ENCODE measurements around the gene CC2D1A. TPM values are rescaled to one million over a fixed set of nuclear protein-coding genes. Genes with fewer than 3 reads are reported as not detected.

Gene CC2D1A
- total and polyA plus RNA-seq, 7 donors: 20.1 to 31.7 (median 23.7) TPM

DNA sequence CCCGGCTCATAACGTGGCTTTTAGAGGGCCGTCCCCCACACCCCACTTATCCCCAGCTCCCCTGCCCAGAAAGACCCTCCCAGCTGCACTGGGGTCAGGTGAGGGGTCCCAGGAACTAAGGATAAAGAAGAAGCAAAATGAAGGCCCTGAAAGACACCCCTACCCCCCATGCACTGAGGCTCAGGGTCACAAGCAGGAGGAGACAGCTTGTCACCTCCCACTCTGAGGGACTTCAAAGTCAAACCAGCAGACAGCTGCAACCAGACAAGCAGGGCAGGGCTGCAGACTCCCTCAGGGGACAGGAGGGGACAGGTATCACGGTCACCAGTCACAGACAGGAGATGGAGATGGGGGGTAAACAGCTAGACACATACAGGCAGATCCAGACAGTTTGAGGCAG lies 35.1 kb upstream of the CC2D1A start:
- Histone ChIP-seq H3K36me3 (ENCODE audit: insufficient read depth in 1 of 2, low read depth in 1 of 2) (no peaks in the 10 kb centered on the region), H3K27me3 (ENCODE audit: insufficient read depth in 3 of 3, low read length in 2 of 3) (peaks cover 0 to 36% (median 3%) of the 10 kb centered on the region in 3 donors), H3K27ac (no peak overlapping the region), H3K4me1 (peaks cover 3% of the 10 kb centered on the region), H3K4me3 (no peak overlapping the region), H3K9me3 (no peaks in the 10 kb centered on the region)
- DNase-seq: no peak
- intact Hi-C loops (cut with DNase I): no loop called here
- ATAC-seq: no peak
- WGBS, 3 donors: 86 to 91% (median 89%) methylated on average over 4 of the region's 4 CpGs
- TF ChIP-seq, protein P1, sequence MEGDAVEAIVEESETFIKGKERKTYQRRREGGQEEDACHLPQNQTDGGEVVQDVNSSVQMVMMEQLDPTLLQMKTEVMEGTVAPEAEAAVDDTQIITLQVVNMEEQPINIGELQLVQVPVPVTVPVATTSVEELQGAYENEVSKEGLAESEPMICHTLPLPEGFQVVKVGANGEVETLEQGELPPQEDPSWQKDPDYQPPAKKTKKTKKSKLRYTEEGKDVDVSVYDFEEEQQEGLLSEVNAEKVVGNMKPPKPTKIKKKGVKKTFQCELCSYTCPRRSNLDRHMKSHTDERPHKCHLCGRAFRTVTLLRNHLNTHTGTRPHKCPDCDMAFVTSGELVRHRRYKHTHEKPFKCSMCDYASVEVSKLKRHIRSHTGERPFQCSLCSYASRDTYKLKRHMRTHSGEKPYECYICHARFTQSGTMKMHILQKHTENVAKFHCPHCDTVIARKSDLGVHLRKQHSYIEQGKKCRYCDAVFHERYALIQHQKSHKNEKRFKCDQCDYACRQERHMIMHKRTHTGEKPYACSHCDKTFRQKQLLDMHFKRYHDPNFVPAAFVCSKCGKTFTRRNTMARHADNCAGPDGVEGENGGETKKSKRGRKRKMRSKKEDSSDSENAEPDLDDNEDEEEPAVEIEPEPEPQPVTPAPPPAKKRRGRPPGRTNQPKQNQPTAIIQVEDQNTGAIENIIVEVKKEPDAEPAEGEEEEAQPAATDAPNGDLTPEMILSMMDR (IDR thresholded peaks at IDR 0.05): no peak

DNA sequence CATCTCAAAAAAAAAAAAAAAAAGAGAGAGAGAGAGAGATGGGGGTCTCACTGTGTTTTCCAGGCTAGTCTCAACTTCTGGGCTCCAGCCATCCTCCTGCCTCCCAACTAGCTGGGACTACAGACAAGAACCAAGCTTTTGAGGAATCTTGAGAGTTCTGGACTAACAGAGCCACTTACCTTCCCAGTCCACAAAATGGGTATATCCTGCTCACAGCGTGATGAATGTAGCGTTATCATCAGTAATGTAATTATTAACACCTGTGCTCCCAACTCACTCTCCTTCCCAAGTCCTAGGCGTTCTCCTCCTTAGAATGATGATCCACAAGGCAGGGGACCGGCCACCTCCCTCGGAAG lies 33.7 kb upstream of the CC2D1A start:
- Histone ChIP-seq H3K36me3 (ENCODE audit: insufficient read depth in 1 of 2, low read depth in 1 of 2) (no peaks in the 10 kb centered on the region), H3K4me1 (no peaks in the 10 kb centered on the region), H3K4me3 (no peak overlapping the region), H3K27ac (no peak overlapping the region), H3K27me3 (ENCODE audit: insufficient read depth in 3 of 3, low read length in 2 of 3) (peaks cover 0 to 22% (median 3%) of the 10 kb centered on the region in 3 donors), H3K9me3 (no peaks in the 10 kb centered on the region)
- 44 to 52% (median 51%) methylated on average over 5 of the region's 5 CpGs for WGBS, 3 donors
- TF ChIP-seq, protein P1 (IDR thresholded peaks at IDR 0.05): no peak
- DNase-seq (no peak), ATAC-seq (no peak)
- intact Hi-C loops (cut with DNase I): no loop called here

DNA sequence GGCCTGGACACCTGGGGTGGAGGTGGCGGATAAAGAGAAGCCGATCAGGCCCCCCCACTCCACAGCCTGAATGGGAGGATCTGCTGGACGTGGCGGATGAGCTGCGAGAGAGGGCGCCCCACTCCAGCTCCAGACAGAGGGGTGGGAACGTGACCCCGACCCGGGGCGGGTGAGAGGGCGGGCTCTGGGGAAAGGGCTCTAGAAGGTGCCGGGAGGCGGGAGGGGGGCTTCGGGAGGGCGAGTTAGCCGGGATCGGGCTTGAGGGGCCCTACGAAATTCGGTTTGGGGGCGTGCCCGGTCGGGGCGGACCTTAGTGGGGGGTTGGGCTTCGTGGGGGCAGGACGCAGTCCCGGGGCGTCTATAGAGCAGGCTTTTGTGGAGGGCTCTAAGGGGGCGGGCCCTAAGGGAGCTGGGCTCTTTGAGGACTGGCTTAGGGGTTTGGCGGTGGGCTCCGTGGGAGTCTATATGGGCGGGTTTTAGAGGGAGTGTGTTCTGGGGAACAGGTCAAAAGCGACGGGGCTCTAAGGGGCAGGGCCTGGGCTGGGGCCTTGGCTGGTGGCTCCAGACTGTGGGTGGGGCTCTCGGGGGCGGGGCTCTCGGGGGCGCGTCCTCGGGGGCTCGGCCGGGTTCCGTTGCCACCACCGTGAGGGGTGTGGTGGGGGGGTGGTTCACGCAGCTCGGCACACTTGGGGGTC lies 33.2 kb upstream of the CC2D1A start:
- ATAC-seq (peak in 2 of 4 donors; percentile 33 to 40), DNase-seq (no peak)
- H3K4me1 ChIP-seq: no peaks in the 10 kb centered on the region
- no peak overlapping the region for H3K27ac ChIP-seq
- intact Hi-C loops (cut with DNase I): no loop called here
- H3K4me3 ChIP-seq: peak overlapping the region; percentile 46
- TF ChIP-seq, protein P1 (IDR thresholded peaks at IDR 0.05): no peak
- H3K27me3 ChIP-seq (ENCODE audit: insufficient read depth in 3 of 3, low read length in 2 of 3): peaks cover 0 to 22% (median 3%) of the 10 kb centered on the region in 3 donors
- no peaks in the 10 kb centered on the region for H3K36me3 ChIP-seq (ENCODE audit: insufficient read depth in 1 of 2, low read depth in 1 of 2)
- WGBS, 3 donors: 7 to 10% (median 8%) methylated on average over 33 to 45 of the region's 45 CpGs
- no peaks in the 10 kb centered on the region for H3K9me3 ChIP-seq

DNA sequence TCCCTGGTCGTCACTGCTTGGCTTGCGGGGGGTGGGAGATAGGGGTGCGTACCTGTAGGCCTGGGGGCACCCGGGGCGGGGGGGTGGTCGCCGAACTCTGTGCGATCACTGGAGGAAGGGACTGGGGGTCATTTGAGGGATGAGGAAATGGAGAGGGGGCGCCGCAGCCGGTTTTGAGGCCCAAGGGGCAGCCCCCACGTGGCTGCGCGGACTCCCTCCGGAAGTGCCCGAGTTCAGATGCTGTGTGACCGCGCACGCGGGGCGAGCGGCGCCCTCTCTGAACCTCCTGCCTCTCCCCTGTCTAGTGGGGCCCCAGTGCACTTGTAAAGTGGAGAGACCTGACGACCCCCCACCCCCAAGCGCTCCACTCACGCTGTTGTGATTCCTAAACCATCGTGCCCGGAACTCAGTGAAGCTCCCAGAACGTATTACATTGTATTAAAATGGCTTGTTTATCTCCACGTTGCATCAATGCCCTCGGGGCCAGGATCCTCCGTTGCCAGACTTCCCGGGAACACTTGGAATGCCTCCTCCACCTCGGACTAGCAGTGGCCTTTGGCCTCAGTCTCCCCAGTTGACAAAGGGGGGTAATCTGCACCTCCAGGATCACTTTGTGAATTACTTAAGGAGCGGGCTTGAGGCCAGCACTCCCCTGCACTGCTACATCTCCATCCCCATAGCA lies 32.0 kb upstream of the CC2D1A start:
- no peaks in the 10 kb centered on the region for H3K4me1 ChIP-seq
- TF ChIP-seq, protein P1 (IDR thresholded peaks at IDR 0.05): no peak
- WGBS, 3 donors: 59 to 64% (median 60%) methylated on average over 25 to 35 of the region's 35 CpGs
- DNase-seq (no peak), ATAC-seq (no peak)
- no peak overlapping the region for H3K27ac ChIP-seq
- peaks cover 0 to 22% (median 2%) of the 10 kb centered on the region in 3 donors for H3K27me3 ChIP-seq (ENCODE audit: insufficient read depth in 3 of 3, low read length in 2 of 3)
- H3K9me3 ChIP-seq: no peaks in the 10 kb centered on the region
- H3K36me3 ChIP-seq (ENCODE audit: insufficient read depth in 1 of 2, low read depth in 1 of 2): no peaks in the 10 kb centered on the region
- no peak overlapping the region for H3K4me3 ChIP-seq
- intact Hi-C loops (cut with DNase I): no loop called here

All from psoas muscle (tissue), 8 donors.